HEK293 (cell line): Measurements from ENCODE around the gene OR52K1.
A peak's percentile ranks its signal among the peaks of the same experiment; 100 is the strongest.
"Not testable (repeated sequence)": the region's sequence is repeated elsewhere in the genome, so short reads cannot be mapped to it uniquely, and the experiment has no call there.

ENCODE experiments used
- CTCF ChIA-PET: fragments of 350-600 bp; formaldehyde crosslinking; extraction: SDS; loops from one replicate; lab custom pipeline; 2021; ENCODE audit warnings: antibody characterized with exemption; lab: Yijun Ruan, JAX
- POLR2A ChIA-PET: fragments of 300-600 bp; formaldehyde crosslinking; extraction: SDS; loops from one replicate; lab custom pipeline; 2020; ENCODE audit warnings: antibody characterized with exemption, inconsistent platforms; lab: Yijun Ruan, JAX
- H3K27ac ChIP-seq: fragments of 200-500 bp; sonication (Bioruptor generic); 2 replicates; pipeline ENCODE4 v1.5.1; 2014; ENCODE audit warnings: low read depth, low read length, control low read depth, inconsistent platforms; ENCODE audit errors: extremely low read depth
- H3K36me3 ChIP-seq, 2 experiments: fragments of 200-500 bp in 1 of 2; sonication (Bioruptor generic) in 1 of 2; 1 replicate in 1 of 2; 2 replicates in 1 of 2; pipeline ENCODE4 v1.5.1; 2014 to 2017; ENCODE audit warnings: inconsistent platforms in 2 of 2, low read length in 2 of 2; ENCODE audit not compliant: control insufficient read depth in 2 of 2, insufficient read depth in 1 of 2
- H3K4me1 ChIP-seq: fragments of 200-500 bp; sonication (Bioruptor generic); 2 replicates; pipeline ENCODE4 v1.5.1; 2014; ENCODE audit warnings: mild to moderate bottlenecking, low read length, inconsistent platforms; ENCODE audit not compliant: control insufficient read depth, insufficient read depth
- H3K4me3 ChIP-seq: 2 replicates; pipeline ENCODE4 v1.5.1; 2011; ENCODE audit warnings: low read depth, mild to moderate bottlenecking, control low read depth, low read length, moderate library complexity
- H3K9me3 ChIP-seq: fragments of 200-500 bp; sonication (Bioruptor generic); 2 replicates; pipeline ENCODE4 v1.5.1; 2014; ENCODE audit warnings: low read depth, low read length, inconsistent platforms; ENCODE audit not compliant: control insufficient read depth, insufficient read depth
- OVOL3 ChIP-seq: fragments of 450-650 bp; formaldehyde crosslinking; IDR thresholded peaks from 2 replicates; pipeline ENCODE4 v1.5.1; 2016; ENCODE audit warnings: missing biosample characterization, missing genetic modification characterization
- SALL2 ChIP-seq: fragments of 450-650 bp; formaldehyde crosslinking; IDR thresholded peaks from 2 replicates; pipeline ENCODE4 v1.5.0; 2017; ENCODE audit warnings: missing biosample characterization, mild to moderate bottlenecking, missing genetic modification characterization, borderline replicate concordance
- SP2 ChIP-seq: fragments of 450-650 bp; formaldehyde crosslinking; IDR thresholded peaks from 2 replicates; pipeline ENCODE4 v1.5.1; 2016; ENCODE audit warnings: missing biosample characterization, missing genetic modification characterization
- TRIM28 ChIP-seq: IDR thresholded peaks from 2 replicates; pipeline ENCODE4 v1.6.1; 2011; ENCODE audit warnings: low read length, control low read depth, borderline replicate concordance
- ZBTB17 ChIP-seq: fragments of 450-650 bp; formaldehyde crosslinking; IDR thresholded peaks from 2 replicates; pipeline ENCODE4 v1.5.1; 2016; ENCODE audit warnings: missing biosample characterization, missing genetic modification characterization
- ZBTB7A ChIP-seq: fragments of 450-650 bp; formaldehyde crosslinking; IDR thresholded peaks from 2 replicates; pipeline ENCODE4 v1.5.1; 2016; ENCODE audit warnings: low read depth, missing biosample characterization, missing genetic modification characterization
- ZFHX2 ChIP-seq: fragments of 450-650 bp; formaldehyde crosslinking; conservative IDR thresholded peaks from 2 replicates; pipeline ENCODE4 v1.5.1; 2016; ENCODE audit warnings: missing biosample characterization, missing genetic modification characterization
- ZIC2 ChIP-seq: fragments of 450-650 bp; formaldehyde crosslinking; IDR thresholded peaks from 2 replicates; pipeline ENCODE4 v1.5.1; 2016; ENCODE audit warnings: missing biosample characterization, missing genetic modification characterization
- ZNF184 ChIP-seq: fragments of 450-650 bp; IDR thresholded peaks from 2 replicates; pipeline ENCODE4 v1.5.1; 2018; ENCODE audit warnings: missing biosample characterization, mild to moderate bottlenecking, missing genetic modification characterization
- ZNF561 ChIP-seq: fragments of 450-650 bp; IDR thresholded peaks from 2 replicates; pipeline ENCODE4 v1.5.1; 2018; ENCODE audit warnings: missing biosample characterization, missing genetic modification characterization, borderline replicate concordance
- ZNF624 ChIP-seq: fragments of 450-650 bp; formaldehyde crosslinking; IDR thresholded peaks from 2 replicates; pipeline ENCODE4 v1.5.1; 2017; ENCODE audit warnings: missing biosample characterization, missing genetic modification characterization
- ZNF654 ChIP-seq: fragments of 450-650 bp; formaldehyde crosslinking; IDR thresholded peaks from 2 replicates; pipeline ENCODE4 v1.5.1; 2016; ENCODE audit warnings: low read depth, missing biosample characterization, missing genetic modification characterization
- ZNF677 ChIP-seq: fragments of 450-650 bp; IDR thresholded peaks from 2 replicates; pipeline ENCODE4 v1.5.0; 2018; ENCODE audit warnings: missing biosample characterization, mild to moderate bottlenecking, missing genetic modification characterization, moderate library complexity
- TF ChIP-seq, protein P1 (sequence below): fragments of 450-650 bp; formaldehyde crosslinking; IDR thresholded peaks from 2 replicates; pipeline ENCODE4 v1.5.1; 2016; ENCODE audit warnings: missing biosample characterization, missing genetic modification characterization
- TF ChIP-seq, protein P2 (sequence below): fragments of 450-650 bp; formaldehyde crosslinking; IDR thresholded peaks from 2 replicates; pipeline ENCODE4 v1.5.1; 2016; ENCODE audit warnings: missing biosample characterization, missing genetic modification characterization
- TF ChIP-seq, protein P3 (sequence below): fragments of 450-650 bp; formaldehyde crosslinking; IDR thresholded peaks from 2 replicates; pipeline ENCODE4 v1.5.1; 2016; ENCODE audit warnings: missing biosample characterization, missing genetic modification characterization
- TF ChIP-seq, protein P4 (sequence below): fragments of 450-650 bp; formaldehyde crosslinking; IDR thresholded peaks from 2 replicates; pipeline ENCODE4 v1.5.1; 2016; ENCODE audit warnings: missing biosample characterization, missing genetic modification characterization
- TF ChIP-seq, protein P5 (sequence below): fragments of 450-650 bp; formaldehyde crosslinking; IDR thresholded peaks from 2 replicates; pipeline ENCODE4 v1.5.1; 2016; ENCODE audit warnings: missing biosample characterization, missing genetic modification characterization
- TF ChIP-seq, protein P6 (sequence below): fragments of 450-650 bp; formaldehyde crosslinking; IDR thresholded peaks from 2 replicates; pipeline ENCODE4 v1.5.1; 2016; ENCODE audit warnings: missing biosample characterization, missing genetic modification characterization

The OR52K1 gene

DNA sequence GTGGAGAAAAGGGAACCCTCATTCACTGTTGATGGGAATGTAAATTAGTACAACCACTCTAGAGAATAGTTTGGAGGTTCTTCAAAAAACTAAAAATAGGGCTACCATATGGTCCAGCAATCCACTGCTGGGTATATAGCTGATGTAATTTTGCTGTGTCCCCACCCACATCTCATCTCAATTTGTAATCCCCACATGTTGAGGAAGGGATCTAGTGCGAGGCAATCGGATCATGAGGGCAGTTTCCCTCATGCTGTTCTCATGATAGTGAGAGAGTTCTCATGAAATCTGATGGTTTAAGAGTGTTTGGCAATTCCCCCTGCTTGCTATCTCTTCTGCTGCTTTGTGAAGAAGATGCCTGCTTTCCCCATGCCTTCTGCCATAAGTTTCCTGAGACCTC is 45.5 kb downstream of the OR52K1 start (continued):
- TF ChIP-seq, protein P1, sequence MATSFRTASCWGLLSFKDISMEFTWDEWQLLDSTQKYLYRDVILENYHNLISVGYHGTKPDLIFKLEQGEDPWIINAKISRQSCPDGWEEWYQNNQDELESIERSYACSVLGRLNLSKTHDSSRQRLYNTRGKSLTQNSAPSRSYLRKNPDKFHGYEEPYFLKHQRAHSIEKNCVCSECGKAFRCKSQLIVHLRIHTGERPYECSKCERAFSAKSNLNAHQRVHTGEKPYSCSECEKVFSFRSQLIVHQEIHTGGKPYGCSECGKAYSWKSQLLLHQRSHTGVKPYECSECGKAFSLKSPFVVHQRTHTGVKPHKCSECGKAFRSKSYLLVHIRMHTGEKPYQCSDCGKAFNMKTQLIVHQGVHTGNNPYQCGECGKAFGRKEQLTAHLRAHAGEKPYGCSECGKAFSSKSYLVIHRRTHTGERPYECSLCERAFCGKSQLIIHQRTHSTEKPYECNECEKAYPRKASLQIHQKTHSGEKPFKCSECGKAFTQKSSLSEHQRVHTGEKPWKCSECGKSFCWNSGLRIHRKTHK (tag by site-specific recombination), result no peak
- no peak for TF ChIP-seq ZNF184 (tag by site-specific recombination)

DNA sequence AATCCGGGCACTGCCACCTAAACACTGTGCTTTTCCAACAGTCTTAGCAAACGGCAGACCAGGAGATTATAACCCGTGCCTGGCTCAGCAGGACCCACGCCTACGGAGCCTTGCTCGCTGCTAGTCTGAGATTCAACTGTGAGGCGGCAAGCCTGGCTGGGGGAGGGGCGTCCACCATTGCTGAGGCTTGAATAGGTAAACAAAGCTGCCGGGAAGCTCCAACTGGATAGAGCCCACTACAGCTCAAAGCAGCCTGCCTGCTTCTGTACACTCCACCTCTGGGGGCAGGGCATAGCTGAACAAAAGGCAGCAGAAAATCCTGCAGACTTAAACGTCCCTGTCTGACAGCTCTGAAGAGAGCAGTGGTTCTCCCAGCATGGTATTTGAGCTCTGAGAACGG is 49.2 kb downstream of the OR52K1 start:
- H3K4me3 ChIP-seq, H3K27ac ChIP-seq, POLR2A ChIA-PET, H3K36me3 ChIP-seq, H3K9me3 ChIP-seq, H3K4me1 ChIP-seq: not testable (repeated sequence)
- TF ChIP-seq TRIM28 (peak; percentile 13; the same call in 1 of the 2 replicates), ZBTB17 (0 out of 2 replicates have a peak, but pooled peaks have one; percentile 23), ZIC2 (0 out of 2 replicates have a peak, but pooled peaks have one; percentile 35), ZFHX2 (peak; percentile 36; the same call in 1 of the 2 replicates)
- CTCF ChIA-PET, result interaction anchor here (0.7 to 2.1 kb wide), 3 partner anchors 9 to 143 kb away, joined by 3 to 6 read pairs (median 5); no protein-coding TSS in a partner anchor

DNA sequence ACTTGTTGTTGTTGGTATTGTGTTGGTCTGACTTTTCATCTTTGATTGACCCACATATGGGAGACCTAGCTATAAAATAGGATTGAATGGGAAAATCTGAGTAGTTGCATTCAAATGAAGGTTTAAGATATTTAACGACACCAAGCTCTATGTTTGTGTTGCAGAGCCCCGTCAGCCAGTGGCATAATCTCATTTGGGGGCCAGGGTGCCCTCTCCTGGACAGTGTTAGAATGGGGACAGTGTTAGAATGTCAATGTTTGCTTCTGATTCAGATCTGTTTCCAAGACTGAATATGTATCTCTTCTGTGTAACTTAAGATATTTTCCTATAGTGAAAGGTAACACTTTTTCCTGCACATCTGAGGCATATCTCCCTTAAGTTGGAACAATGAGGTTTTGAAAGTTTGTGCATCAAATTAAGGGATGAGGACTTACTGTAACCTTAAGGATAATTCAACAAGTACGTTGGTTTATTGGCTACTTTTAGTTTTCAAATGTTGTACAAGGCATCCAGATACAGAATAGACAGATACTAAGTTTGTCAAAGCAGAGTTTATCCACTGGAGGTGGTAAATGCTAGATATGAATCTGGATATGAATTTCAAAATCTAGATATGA is 57.3 kb downstream of the OR52K1 start:
- no peaks in the 10 kb centered on the region for H3K9me3 ChIP-seq
- TF ChIP-seq SALL2 (no peak), ZNF654 (tag by site-specific recombination) (peak; percentile 41), SP2 (tag by site-specific recombination) (no peak), OVOL3 (no peak), ZNF677 (tag by site-specific recombination) (no peak), ZNF561 (tag by site-specific recombination) (no peak), ZNF624 (tag by site-specific recombination) (no peak), ZBTB7A (tag by site-specific recombination) (no peak), ZNF184 (tag by site-specific recombination) (no peak)
- TF ChIP-seq, protein P2, sequence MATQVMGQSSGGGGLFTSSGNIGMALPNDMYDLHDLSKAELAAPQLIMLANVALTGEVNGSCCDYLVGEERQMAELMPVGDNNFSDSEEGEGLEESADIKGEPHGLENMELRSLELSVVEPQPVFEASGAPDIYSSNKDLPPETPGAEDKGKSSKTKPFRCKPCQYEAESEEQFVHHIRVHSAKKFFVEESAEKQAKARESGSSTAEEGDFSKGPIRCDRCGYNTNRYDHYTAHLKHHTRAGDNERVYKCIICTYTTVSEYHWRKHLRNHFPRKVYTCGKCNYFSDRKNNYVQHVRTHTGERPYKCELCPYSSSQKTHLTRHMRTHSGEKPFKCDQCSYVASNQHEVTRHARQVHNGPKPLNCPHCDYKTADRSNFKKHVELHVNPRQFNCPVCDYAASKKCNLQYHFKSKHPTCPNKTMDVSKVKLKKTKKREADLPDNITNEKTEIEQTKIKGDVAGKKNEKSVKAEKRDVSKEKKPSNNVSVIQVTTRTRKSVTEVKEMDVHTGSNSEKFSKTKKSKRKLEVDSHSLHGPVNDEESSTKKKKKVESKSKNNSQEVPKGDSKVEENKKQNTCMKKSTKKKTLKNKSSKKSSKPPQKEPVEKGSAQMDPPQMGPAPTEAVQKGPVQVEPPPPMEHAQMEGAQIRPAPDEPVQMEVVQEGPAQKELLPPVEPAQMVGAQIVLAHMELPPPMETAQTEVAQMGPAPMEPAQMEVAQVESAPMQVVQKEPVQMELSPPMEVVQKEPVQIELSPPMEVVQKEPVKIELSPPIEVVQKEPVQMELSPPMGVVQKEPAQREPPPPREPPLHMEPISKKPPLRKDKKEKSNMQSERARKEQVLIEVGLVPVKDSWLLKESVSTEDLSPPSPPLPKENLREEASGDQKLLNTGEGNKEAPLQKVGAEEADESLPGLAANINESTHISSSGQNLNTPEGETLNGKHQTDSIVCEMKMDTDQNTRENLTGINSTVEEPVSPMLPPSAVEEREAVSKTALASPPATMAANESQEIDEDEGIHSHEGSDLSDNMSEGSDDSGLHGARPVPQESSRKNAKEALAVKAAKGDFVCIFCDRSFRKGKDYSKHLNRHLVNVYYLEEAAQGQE (tag by site-specific recombination), result no peak
- TF ChIP-seq, protein P3, sequence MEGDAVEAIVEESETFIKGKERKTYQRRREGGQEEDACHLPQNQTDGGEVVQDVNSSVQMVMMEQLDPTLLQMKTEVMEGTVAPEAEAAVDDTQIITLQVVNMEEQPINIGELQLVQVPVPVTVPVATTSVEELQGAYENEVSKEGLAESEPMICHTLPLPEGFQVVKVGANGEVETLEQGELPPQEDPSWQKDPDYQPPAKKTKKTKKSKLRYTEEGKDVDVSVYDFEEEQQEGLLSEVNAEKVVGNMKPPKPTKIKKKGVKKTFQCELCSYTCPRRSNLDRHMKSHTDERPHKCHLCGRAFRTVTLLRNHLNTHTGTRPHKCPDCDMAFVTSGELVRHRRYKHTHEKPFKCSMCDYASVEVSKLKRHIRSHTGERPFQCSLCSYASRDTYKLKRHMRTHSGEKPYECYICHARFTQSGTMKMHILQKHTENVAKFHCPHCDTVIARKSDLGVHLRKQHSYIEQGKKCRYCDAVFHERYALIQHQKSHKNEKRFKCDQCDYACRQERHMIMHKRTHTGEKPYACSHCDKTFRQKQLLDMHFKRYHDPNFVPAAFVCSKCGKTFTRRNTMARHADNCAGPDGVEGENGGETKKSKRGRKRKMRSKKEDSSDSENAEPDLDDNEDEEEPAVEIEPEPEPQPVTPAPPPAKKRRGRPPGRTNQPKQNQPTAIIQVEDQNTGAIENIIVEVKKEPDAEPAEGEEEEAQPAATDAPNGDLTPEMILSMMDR (tag by site-specific recombination), result peak; percentile 26; the same call in 1 of the 2 replicates
- TF ChIP-seq, protein P4, sequence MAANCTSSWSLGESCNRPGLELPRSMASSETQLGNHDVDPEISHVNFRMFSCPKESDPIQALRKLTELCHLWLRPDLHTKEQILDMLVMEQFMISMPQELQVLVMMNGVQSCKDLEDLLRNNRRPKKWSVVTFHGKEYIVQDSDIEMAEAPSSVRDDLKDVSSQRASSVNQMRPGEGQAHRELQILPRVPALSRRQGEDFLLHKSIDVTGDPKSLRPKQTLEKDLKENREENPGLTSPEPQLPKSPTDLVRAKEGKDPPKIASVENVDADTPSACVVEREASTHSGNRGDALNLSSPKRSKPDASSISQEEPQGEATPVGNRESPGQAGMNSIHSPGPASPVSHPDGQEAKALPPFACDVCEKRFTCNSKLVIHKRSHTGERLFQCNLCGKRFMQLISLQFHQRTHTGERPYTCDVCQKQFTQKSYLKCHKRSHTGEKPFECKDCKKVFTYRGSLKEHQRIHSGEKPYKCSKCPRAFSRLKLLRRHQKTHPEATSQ, result no peak
- TF ChIP-seq, protein P5, sequence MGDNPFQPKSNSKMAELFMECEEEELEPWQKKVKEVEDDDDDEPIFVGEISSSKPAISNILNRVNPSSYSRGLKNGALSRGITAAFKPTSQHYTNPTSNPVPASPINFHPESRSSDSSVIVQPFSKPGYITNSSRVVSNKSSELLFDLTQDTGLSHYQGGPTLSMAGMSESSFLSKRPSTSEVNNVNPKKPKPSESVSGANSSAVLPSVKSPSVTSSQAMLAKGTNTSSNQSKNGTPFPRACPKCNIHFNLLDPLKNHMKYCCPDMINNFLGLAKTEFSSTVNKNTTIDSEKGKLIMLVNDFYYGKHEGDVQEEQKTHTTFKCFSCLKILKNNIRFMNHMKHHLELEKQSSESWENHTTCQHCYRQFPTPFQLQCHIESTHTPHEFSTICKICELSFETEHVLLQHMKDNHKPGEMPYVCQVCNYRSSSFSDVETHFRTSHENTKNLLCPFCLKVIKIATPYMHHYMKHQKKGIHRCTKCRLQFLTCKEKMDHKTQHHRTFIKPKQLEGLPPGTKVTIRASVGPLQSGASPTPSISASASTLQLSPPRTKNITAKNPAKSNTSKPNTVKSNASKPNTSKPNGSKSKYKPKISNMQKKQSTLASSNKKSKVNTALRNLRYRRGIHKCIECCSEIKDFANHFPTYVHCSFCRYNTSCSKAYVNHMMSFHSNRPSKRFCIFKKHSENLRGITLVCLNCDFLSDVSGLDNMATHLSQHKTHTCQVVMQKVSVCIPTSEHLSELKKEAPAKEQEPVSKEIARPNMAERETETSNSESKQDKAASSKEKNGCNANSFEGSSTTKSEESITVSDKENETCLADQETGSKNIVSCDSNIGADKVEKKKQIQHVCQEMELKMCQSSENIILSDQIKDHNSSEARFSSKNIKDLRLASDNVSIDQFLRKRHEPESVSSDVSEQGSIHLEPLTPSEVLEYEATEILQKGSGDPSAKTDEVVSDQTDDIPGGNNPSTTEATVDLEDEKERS (tag by site-specific recombination), result no peak
- TF ChIP-seq, protein P6, sequence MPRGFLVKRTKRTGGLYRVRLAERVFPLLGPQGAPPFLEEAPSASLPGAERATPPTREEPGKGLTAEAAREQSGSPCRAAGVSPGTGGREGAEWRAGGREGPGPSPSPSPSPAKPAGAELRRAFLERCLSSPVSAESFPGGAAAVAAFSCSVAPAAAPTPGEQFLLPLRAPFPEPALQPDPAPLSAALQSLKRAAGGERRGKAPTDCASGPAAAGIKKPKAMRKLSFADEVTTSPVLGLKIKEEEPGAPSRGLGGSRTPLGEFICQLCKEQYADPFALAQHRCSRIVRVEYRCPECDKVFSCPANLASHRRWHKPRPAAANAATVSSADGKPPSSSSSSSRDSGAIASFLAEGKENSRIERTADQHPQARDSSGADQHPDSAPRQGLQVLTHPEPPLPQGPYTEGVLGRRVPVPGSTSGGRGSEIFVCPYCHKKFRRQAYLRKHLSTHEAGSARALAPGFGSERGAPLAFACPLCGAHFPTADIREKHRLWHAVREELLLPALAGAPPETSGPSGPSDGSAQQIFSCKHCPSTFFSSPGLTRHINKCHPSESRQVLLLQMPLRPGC (tag by site-specific recombination), result no peak
- ChIA-PET POLR2A (no interaction called here), CTCF (interaction anchor here (0.6 to 8.2 kb wide), 32 partner anchors 8 to 1431 kb away, joined by 3 to 111 read pairs (median 4); no protein-coding TSS in a partner anchor)
- H3K27ac ChIP-seq, result no peak overlapping the region
- no peaks in the 10 kb centered on the region for H3K36me3 ChIP-seq
- H3K4me3 ChIP-seq, result no peak overlapping the region
- no peaks in the 10 kb centered on the region for H3K4me1 ChIP-seq
